Effector memory CD8-positive, alpha-beta T cell (primary cell): ENCODE measurements around the gene HTT.
A peak's percentile ranks its signal among the peaks of the same experiment; 100 is the strongest.
"Not testable (repeated sequence)": the region's sequence is repeated elsewhere in the genome, so short reads cannot be mapped to it uniquely, and the experiment has no call there.

Experiments
- ATAC-seq: fragments of 150-1000 bp; cut with Tn5 transposase; replicated peaks from 2 replicates; pipeline ENCODE4 v1.10.0; 2021; ENCODE audit warnings: mild to moderate bottlenecking, moderate library complexity
- DNase-seq, 3 experiments: peaks; one replicate each; pipeline ENCODE4 v3.0.0; 2021
- H3K27ac Mint-ChIP-seq, 2 donors: one replicate each; pipeline ENCODE4 v1.8.0; 2022; ENCODE audit warnings: mild to moderate bottlenecking in 2 of 2, mixed read lengths in 2 of 2, moderate library complexity in 2 of 2
- H3K27me3 Mint-ChIP-seq, 2 donors: one replicate each; pipeline ENCODE4 v1.8.0; 2022; ENCODE audit warnings: mixed read lengths in 2 of 2
- H3K36me3 Mint-ChIP-seq: one replicate; pipeline ENCODE4 v1.8.0; 2022; ENCODE audit warnings: mild to moderate bottlenecking, moderate library complexity, mixed read lengths; ENCODE audit not compliant: insufficient read depth
- H3K4me1 Mint-ChIP-seq, 2 donors: one replicate each; pipeline ENCODE4 v1.8.0; 2022; ENCODE audit warnings: low read depth in 2 of 2, mixed read lengths in 2 of 2
- H3K4me3 Mint-ChIP-seq, 2 donors: one replicate each; pipeline ENCODE4 v1.8.0; 2022; ENCODE audit warnings: mild to moderate bottlenecking in 2 of 2, mixed read lengths in 2 of 2, moderate library complexity in 2 of 2
- H3K9me3 Mint-ChIP-seq, 2 donors: one replicate each; pipeline ENCODE4 v1.8.0; 2022; ENCODE audit warnings: mixed read lengths in 2 of 2

Gene HTT

GRCh38 chr4:3040452-3041191, 33.9 kb upstream of the HTT start:
- DNase-seq (no peak), ATAC-seq (no peak)
- peak overlapping the region in 1 of 2 donors; percentile 90 for H3K27ac Mint-ChIP-seq
- H3K9me3 Mint-ChIP-seq, result peaks cover 0 to 4% of the 10 kb centered on the region in 2 donors
- peaks cover 22 to 38% of the 10 kb centered on the region in 2 donors for H3K27me3 Mint-ChIP-seq
- peaks cover 34 to 35% of the 10 kb centered on the region in 2 donors for H3K4me1 Mint-ChIP-seq
- H3K4me3 Mint-ChIP-seq, result peak overlapping the region; percentile 15 to 88
- peaks cover 16% of the 10 kb centered on the region for H3K36me3 Mint-ChIP-seq

GRCh38 chr4:3041192-3042142, 33.0 kb upstream of the HTT start:
- ATAC-seq, result peak; percentile 47
- H3K9me3 Mint-ChIP-seq, result peaks cover 0 to 5% of the 10 kb centered on the region in 2 donors
- peaks cover 36 to 37% of the 10 kb centered on the region in 2 donors for H3K4me1 Mint-ChIP-seq
- DNase-seq, result peak; percentile 15 to 30 (median 28)
- H3K36me3 Mint-ChIP-seq, result peaks cover 18% of the 10 kb centered on the region
- H3K27ac Mint-ChIP-seq, result peak overlapping the region; percentile 90 to 94
- H3K27me3 Mint-ChIP-seq, result peaks cover 17 to 30% of the 10 kb centered on the region in 2 donors
- peak overlapping the region; percentile 76 to 88 for H3K4me3 Mint-ChIP-seq

GRCh38 chr4:3042226-3042625, 32.3 kb upstream of the HTT start:
- DNase-seq (no peak), ATAC-seq (no peak)
- Mint-ChIP-seq H3K27me3 (peaks cover 12 to 22% of the 10 kb centered on the region in 2 donors), H3K36me3 (peaks cover 13% of the 10 kb centered on the region), H3K9me3 (peaks cover 0 to 5% of the 10 kb centered on the region in 2 donors), H3K27ac (peak overlapping the region; percentile 90 to 94), H3K4me3 (peak overlapping the region; percentile 76 to 88), H3K4me1 (peaks cover 33 to 34% of the 10 kb centered on the region in 2 donors)

- peaks cover under 1 to 10% of the 10 kb centered on the region in 2 donors for H3K27me3 Mint-ChIP-seq
- ATAC-seq (no peak), DNase-seq (no peak)
- H3K9me3 Mint-ChIP-seq, result peaks cover 0 to 5% of the 10 kb centered on the region in 2 donors
- H3K36me3 Mint-ChIP-seq, result peaks cover 17% of the 10 kb centered on the region
- H3K4me3 Mint-ChIP-seq, result peak overlapping the region in 1 of 2 donors; percentile 5
- peaks cover 32 to 34% of the 10 kb centered on the region in 2 donors for H3K4me1 Mint-ChIP-seq
- no peak overlapping the region for H3K27ac Mint-ChIP-seq
These were observed 31.0 kb upstream of the HTT start for GRCh38 chr4:3043282-3044020.

- peaks cover 0 to 5% of the 10 kb centered on the region in 2 donors for H3K9me3 Mint-ChIP-seq
- ATAC-seq, result peak; percentile 81
- H3K27me3 Mint-ChIP-seq, result peaks cover 0 to 7% of the 10 kb centered on the region in 2 donors
- H3K36me3 Mint-ChIP-seq, result peaks cover 17% of the 10 kb centered on the region
- peak overlapping the region; percentile 93 to 94 for H3K27ac Mint-ChIP-seq
- H3K4me3 Mint-ChIP-seq, result peak overlapping the region; percentile 66 to 76
- H3K4me1 Mint-ChIP-seq, result peaks cover 32 to 34% of the 10 kb centered on the region in 2 donors
- DNase-seq, result peak; percentile 81 to 83 (median 81)
These were observed 29.3 kb upstream of the HTT start for GRCh38 chr4:3044870-3045819.

GRCh38 chr4:3046162-3046561, 28.3 kb upstream of the HTT start:
- Mint-ChIP-seq H3K4me3 (peak overlapping the region; percentile 66 to 76), H3K27ac (peak overlapping the region; percentile 93 to 94), H3K9me3 (peaks cover 0 to 5% of the 10 kb centered on the region in 2 donors), H3K4me1 (peaks cover 32 to 34% of the 10 kb centered on the region in 2 donors), H3K27me3 (peaks cover 0 to 7% of the 10 kb centered on the region in 2 donors), H3K36me3 (peaks cover 16% of the 10 kb centered on the region)
- no peak for DNase-seq
- ATAC-seq, result no peak

- Mint-ChIP-seq H3K36me3 (peaks cover 15% of the 10 kb centered on the region), H3K27ac (peak overlapping the region; percentile 78 to 94), H3K27me3 (peaks cover 1 to 6% of the 10 kb centered on the region in 2 donors), H3K4me3 (peak overlapping the region; percentile 76 to 84), H3K9me3 (peaks cover 0 to 5% of the 10 kb centered on the region in 2 donors), H3K4me1 (peaks cover 31 to 32% of the 10 kb centered on the region in 2 donors)
- ATAC-seq, result no peak
- DNase-seq, result no peak
These were observed 27.9 kb upstream of the HTT start for GRCh38 chr4:3046623-3047022.

- peak overlapping the region; percentile 74 to 84 for H3K4me3 Mint-ChIP-seq
- peak overlapping the region; percentile 78 to 94 for H3K27ac Mint-ChIP-seq
These were observed 26.8 kb upstream of the HTT start for GRCh38 chr4:3047464-3048286.

GRCh38 chr4:3051141-3051897, 23.2 kb upstream of the HTT start:
- not testable (repeated sequence) for H3K4me3 Mint-ChIP-seq, DNase-seq, H3K27ac Mint-ChIP-seq

More at GRCh38 chr4:3047464-3048286, 26.8 kb upstream of the HTT start:
- Mint-ChIP-seq H3K27me3 (peaks cover 0 to 4% of the 10 kb centered on the region in 2 donors), H3K36me3 (peaks cover 15% of the 10 kb centered on the region), H3K9me3 (peaks cover 0 to 5% of the 10 kb centered on the region in 2 donors), H3K4me1 (peaks cover 23 to 24% of the 10 kb centered on the region in 2 donors)
- DNase-seq (peak; percentile 68 to 69 (median 69)), ATAC-seq (peak; percentile 72)

GRCh38 chr4:3054169-3054759, 20.2 kb upstream of the HTT start:
- H3K4me1 Mint-ChIP-seq, result no peaks in the 10 kb centered on the region
- ATAC-seq, result no peak
- no peak for DNase-seq
- H3K36me3 Mint-ChIP-seq, result no peaks in the 10 kb centered on the region
- peaks cover 0 to 4% of the 10 kb centered on the region in 2 donors for H3K27me3 Mint-ChIP-seq
- no peak overlapping the region for H3K4me3 Mint-ChIP-seq
- no peak overlapping the region for H3K27ac Mint-ChIP-seq
- no peaks in the 10 kb centered on the region for H3K9me3 Mint-ChIP-seq

More at GRCh38 chr4:3051141-3051897, 23.2 kb upstream of the HTT start:
- not testable (repeated sequence) for H3K27me3 Mint-ChIP-seq, H3K9me3 Mint-ChIP-seq, ATAC-seq, H3K4me1 Mint-ChIP-seq, H3K36me3 Mint-ChIP-seq
